GM21515 (cell line): Measurements from ENCODE around the gene MAPK10.
"Not testable (repeated sequence)": the region's sequence is repeated elsewhere in the genome, so short reads cannot be mapped to it uniquely, and the experiment has no call there.

ENCODE experiments used
- ATAC-seq: cut with Tn5 transposase; IDR thresholded peaks from one replicate; pipeline ENCODE4 v1.9.1; 2021; ENCODE audit not compliant: unreplicated experiment

Gene MAPK10

DNA sequence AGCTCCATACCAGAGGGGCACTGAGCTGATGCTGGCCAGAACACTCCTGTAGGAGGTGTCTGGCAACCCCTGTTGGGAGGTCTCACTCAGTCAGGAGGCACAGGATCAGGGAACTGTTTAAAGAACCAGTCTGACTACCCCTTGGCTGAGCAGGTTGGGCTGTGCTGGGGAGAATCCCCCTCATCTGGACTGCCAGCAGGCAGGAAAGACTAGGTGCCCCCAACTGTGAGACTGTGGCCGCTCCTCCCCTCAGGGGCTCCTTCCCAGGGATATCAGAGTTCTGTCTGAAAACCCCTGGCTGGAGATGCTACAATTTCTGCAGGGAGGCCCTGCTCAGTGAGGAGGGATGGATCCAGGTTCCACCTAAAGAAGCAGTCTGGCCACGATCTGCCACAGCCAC lies 245.3 kb downstream of the MAPK10 start:
- ATAC-seq, result no peak

DNA sequence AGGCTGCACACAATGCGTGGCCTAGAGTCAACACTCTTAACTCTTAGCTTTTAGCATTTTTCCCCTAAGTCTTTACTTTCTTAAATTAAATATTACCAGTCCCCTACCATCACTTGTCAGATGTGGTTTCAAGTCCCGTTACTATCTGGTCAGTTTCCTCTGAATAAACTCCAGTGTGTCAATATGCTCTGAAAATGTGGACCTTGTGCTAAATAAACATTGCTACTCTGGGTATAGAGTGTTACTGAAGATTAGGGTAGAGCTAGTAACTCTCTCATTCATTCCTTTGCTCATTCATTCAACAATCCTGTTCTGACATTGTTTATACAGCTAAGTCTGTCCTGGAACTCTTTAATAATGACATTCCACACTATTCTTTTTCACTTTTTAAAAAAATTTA lies 251.0 kb downstream of the MAPK10 start:
- ATAC-seq, result no peak

DNA sequence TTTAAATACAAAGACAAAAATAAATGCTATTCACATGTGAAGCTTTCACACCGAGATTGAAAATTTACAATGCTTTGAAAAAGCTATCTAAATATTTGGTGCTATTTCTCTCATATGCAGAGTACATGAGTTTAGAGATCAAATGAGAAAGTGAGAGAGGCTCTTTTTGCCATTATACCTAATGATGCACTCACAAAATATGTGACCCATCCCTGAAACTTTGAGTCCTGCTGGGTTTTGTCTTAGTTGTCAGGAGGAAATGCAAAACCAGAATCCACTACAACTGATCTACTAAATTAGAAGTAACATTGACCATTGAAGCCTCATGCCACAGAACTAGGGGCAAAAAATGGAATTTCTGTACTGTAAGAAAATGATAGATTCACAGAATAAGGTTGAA lies 251.7 kb downstream of the MAPK10 start:
- ATAC-seq, result no peak

DNA sequence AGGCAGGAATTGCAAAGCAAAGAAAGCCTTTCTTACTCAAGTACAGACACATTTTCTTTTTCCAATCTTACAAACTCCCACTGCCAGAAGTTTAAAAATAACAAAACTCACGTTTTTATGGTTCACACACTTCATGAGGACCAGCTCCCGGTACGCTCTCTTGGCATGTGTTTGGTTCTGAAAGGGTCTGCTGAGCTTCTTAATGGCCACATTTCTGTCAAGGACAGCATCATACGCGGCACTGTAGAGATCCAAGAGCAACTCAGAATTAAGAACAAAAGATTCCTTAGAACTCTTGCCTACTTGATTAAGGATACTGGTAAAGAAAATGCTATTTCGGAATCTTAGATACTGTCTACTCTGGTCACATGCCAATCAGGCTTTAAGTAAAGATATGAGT lies 252.7 kb downstream of the MAPK10 start:
- no peak for ATAC-seq

DNA sequence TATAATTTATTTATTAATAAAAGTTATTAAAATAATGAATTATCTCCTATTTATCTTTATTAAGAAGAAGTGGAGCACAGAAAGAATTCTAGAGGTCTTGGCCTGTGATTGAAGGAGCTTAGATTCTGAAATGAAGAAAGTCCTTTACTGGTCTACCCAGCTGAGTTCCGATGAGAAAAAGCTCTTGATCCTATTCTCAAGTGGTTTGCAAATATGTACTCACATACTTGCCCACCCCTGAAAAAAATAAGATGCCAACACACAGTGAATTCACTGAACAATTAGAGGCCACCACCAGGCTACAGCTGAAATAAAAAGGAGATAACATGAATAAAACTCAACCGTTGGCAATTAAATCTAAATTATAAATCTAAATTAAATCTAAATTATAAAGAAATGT lies 253.4 kb downstream of the MAPK10 start:
- no peak for ATAC-seq

DNA sequence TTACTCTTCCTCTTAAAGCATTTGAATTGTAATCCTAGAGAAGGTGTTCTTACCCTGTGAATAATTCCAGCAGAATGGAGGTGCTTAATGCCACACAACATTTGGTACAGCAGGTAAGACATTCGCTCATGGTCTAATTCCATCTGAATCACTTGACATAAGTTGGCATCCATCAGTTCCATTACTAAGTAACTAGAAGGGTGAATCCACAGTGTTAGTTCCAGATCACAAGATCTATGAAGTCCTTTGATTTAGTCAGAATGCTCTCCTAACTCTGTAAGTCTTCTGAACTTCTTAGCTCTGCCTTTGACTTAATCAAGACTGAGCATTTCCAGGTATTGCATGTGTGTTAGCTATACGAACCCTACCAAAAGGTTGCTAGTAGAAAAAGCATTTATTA lies 258.0 kb downstream of the MAPK10 start:
- no peak for ATAC-seq

DNA sequence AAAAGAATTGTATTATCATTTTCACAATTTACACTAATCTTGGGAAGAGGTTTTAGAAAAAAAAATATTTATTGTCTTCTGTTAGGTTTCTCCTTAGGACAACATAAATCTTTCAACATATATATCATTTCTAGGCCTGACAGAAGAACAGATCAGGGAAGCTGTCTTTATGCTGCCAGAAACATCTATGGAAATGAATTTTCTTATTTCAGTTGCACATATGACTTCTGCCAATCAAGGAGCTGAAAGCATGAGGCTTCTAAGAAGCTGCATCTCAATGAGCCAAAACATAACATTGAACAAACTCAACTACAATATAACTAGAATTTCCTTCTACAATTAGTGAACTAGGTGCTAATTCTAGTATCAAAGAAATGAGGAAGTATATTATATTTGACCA lies 258.4 kb downstream of the MAPK10 start:
- ATAC-seq, result no peak

DNA sequence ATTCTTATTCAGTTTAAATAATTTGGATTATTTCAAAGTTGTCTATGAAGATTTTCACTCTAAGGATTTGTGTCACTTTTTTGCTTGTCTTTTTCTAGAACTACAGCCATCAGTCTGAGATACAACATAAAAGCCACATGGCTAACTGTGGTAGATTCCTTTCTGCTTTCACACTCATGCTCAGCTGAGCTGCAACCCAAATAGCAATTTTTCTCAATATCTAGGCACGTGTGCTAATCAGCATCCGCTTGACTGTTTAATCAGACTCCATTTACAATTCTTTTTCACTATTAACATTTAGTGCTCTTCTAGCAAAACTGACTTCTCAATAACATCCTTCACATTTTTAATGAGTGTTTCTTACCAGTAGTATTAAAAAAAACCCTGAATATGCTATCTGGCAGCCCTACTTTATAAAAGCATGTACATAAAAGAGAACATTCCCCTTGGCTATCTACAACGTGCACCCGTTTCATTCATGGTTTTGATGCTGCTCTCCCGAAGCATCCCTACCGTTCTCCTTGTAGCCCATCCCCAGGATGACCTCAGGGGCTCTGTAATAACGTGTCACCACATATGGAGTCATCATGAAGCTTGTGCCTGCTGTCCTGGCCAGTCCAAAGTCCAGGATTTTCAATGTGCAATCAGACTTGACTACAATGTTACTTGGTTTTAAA lies 259.2 kb downstream of the MAPK10 start:
- no peak for ATAC-seq

DNA sequence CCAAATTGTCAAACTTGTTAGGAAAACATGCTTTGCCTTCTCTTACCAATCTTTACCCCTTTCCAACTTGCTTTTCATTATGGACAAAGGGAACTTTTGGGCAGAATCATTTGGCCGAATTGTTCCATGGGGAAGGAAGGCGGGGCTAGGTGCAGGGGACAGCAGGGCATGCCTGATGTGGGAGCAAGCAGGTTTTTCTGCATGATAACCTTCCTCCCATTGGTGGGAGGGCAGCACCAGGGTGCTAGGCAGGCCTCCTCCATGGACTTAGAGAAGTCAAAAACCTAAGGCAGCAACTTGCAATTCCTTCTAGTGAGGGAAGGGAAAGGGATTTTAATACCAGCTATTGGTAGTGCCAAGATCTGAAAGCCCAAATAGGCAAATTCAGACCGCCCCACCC lies 260.5 kb downstream of the MAPK10 start:
- ATAC-seq, result no peak

DNA sequence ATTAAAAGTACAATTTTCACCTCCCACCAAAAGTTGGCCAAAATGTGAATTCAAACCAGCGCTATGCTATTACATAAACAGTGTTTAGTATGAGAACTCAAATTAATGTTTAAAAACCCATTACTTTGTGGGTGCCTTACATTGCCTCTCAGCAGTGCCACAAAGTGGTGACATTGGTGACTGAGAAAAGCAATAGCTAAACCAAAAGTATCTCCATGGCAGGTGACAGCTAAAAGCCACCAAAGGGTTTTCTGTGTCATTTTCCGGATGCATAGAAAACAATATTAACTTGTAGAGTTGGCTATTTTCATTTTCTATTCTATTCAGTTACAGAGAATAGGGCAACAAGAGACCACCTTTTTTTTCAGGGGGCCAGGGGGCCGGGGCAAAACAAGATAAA lies 261.2 kb downstream of the MAPK10 start:
- no peak for ATAC-seq

DNA sequence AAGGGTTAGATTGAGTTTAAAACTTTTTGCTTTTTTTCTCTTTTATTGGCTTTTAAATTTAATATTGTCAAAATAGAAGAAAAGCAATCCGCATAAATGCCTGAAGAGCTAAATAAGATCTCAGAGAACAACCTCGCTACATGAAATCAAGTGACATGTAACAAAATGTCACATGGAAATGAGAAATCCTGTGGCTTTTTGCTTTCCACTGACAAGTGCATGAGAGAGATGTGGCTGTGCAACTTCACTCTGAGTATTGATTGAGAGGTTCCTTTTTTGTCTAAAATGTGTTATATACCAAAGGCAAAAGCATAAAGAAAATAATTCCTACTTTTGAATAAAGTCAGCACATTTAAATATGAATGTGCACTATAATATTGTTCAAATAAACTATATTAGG lies 263.5 kb downstream of the MAPK10 start:
- no peak for ATAC-seq

DNA sequence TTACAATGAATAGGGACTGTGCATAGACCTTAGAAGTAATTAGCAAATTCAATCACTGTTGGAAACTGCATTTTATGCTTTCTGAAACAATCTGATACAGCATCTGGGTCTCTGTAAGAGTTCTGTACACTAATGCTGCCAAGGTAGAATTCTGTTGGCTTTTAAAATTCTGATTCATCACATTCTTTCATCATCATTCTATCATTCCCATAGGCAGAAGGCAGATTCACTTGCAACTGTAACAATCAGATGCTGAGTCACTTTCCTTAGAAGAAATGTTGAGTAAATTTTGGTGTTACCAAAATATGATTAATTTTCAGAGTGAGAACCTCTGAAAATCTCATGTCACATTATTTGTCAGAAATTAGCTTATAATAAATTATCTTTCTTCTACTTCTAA lies 267.2 kb downstream of the MAPK10 start:
- no peak for ATAC-seq

DNA sequence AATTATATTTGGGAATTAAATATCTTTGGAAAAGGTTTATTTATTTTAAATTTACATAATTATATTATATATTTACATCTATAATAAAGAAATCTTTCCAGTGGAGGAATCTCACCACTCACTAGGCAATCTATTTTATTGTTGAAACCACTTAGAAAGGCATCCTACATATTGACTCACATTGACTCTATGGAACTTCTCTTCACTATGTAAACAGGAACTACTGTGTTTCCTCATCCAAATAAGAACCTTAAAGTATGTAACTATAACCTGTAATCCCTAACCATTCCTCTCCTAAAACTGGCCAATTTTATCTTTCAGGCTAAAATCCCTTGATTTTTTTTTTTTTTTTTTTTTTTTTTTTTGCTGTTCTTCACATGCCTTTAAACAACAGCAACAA lies 268.7 kb downstream of the MAPK10 start:
- no peak for ATAC-seq

DNA sequence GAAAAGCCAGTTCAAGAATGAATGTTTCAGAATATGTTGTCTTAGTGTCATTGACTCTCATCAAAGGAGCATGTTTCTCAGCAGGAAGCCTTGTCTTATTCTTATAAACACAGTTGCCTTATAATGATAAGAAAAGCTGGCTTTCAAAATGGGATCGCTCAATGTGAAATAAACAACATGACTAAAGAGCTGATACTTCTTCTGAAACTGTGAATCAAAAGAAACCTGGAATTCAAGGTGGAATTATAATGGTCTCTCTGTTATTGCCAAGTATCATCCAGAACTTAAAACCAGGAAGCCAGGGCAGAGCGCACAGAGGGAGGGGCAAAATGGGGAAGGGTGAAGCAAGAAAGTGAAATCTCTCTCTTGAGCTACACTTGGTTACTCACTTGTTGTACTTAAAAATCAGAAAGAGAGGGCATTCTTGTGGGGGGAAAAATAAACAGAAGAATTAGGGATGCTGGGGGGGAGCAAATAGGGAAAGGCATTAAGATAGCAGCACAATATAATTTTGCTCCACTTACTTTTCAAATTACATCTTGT lies 270.0 kb downstream of the MAPK10 start:
- no peak for ATAC-seq

DNA sequence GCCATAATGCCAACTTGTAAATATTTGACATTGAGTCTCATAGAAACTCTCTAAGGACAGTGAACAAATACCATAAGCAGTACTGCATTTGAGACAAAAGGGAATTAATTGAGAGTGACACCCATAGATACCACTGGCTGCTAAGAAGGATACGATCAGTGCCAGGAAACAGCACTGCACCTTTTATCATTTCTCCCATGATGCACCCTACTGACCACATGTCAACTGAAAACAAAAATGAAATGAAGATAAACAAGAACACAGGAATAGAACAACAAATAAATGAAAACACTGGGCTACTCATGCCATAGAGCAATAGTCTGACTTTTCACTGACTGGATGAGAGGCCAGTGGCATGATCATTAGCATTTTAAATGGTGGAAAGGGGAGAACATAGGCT lies 270.8 kb downstream of the MAPK10 start:
- no peak for ATAC-seq

DNA sequence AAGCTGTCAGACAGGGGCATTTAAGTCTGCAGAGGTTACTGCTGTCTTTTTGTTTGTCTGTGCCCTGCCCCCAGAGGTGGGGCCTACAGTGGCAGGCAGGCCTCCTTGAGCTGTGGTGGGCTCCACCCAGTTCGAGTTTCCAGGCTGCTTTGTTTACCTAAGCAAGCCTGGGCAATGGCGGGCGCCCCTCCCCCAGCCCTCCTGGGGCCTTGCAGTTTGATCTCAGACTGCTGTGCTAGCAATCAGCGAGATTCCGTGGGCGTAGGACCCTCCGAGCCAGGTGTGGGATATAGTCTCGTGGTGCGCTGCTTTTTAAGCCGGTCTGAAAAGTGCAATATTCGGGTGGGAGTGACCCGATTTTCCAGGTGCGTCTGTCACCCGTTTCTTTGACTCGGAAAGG lies 284.1 kb downstream of the MAPK10 start:
- not testable (repeated sequence) for ATAC-seq

DNA sequence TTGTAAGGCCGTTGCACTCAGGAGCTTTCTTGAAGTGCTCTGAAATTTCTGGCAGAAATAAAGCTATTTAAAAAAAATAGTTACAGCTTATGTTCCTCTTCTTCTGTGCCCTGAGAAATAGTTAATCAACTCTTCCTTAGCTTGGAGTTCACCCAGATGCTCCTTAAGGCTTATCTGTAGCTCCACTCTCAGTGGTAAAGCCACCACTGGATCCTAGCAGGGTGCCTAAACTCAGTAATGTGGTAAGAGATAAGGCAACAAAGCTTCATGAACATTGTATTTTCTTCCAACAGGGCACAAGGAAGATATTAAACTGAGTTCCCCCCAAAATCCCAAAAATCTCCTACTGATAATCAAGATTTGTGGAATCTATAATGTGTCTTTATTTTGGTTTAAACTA lies 299.5 kb downstream of the MAPK10 start:
- ATAC-seq, result no peak

DNA sequence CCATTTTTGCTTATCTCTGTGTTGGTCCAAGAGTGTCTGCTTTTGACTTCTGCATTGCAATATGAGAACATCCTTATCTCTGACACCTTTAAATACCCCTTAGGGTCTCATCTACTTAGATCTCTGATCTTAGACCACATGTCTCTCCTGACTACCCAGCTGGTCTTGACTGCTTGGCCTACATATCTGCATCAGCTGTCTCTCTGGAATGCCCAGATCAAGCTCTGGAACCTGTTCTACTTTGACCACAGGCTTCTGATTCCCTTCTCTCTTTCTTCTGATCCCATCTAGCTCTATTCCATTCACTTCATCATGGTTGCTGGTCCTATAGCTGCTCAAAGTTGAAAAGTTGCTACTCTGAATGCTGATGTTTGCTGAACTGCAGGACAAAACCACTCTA lies 301.2 kb downstream of the MAPK10 start:
- no peak for ATAC-seq

DNA sequence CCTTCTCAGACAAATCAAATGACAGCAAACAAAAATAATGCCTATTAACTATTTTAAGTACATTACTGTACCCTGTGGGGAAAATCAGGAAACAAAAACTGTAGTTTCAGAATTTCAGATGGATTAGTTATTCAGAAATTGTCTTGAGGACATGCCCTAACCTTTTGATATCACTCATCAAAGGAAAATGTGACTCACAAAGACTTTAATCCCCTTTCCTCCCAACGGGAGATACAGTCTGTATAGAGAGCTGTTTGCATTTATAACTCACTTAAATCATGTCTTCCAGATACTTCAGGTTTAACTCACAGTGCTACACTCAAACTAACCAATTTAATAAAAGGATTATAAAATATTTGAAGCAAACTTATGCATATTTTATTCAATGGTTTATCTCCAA lies 304.0 kb downstream of the MAPK10 start:
- no peak for ATAC-seq

DNA sequence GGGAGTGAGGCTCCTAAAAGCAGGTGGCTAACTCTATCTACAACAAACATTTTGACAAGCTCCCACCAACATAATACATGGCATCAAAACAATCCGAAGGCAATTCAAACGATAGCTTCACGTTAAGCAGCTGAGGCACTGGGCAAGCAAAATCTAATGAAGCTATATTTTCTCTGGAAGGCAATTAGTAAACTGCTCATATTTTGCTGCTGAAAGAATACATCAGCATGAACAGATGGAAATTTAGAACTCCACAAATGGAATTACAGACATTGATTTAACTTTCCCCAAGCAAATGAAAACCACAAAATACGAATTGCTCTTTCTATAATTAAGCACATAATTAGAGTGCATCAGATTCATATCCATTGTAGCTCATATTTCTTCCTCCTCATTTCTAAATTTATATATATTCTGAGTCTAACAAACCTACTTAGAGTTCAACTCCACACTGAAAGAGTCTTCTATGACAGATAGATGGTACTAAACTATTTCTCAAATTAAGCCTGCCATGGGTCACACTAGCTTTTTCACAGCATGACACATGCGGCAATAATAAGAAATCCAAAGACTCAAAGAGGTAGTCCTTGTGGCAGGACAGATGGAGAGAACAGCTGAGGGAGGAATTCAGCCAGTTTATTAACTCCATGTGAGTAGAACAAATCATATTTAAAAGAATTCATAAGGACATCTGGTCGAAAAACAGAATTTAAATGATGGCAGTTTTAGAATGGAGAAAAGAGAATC lies 305.4 kb downstream of the MAPK10 start:
- no peak for ATAC-seq

DNA sequence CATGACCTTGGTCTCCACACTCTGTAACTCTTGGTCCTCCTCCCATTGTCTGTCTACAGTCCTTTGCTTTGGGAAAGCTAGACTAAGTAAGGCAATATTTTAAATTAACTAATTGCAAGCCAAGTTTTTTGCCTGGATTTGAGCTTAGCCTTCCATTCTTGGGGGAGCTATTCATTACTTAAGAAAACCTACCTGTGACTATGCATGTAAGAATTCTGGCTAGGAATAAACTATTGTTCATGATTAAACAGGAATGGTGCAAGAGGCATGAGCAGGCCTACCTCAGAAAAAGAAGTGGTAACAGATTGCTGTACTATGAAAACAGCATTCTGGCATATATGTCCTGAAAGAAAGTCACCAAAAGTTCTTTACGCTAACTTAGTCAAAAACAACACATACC lies 309.4 kb downstream of the MAPK10 start:
- ATAC-seq, result no peak

DNA sequence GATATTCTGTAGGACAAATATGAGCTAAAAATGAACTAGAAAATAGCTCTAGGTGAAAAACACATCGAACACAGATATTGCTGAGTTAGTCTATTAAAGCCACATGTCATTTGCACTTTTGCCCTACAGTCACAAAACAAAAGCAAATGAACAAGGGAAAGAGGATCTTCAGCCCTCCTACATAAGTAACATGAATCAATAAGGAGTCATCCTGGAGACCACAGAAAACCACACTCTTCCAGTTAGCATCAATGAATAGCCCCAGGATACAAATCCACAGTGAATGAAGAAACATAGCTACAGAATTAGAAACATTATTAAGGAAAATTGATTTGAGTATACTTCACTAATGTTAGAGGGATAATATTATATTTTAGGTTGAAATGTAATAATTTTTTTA lies 311.4 kb downstream of the MAPK10 start:
- ATAC-seq, result no peak

DNA sequence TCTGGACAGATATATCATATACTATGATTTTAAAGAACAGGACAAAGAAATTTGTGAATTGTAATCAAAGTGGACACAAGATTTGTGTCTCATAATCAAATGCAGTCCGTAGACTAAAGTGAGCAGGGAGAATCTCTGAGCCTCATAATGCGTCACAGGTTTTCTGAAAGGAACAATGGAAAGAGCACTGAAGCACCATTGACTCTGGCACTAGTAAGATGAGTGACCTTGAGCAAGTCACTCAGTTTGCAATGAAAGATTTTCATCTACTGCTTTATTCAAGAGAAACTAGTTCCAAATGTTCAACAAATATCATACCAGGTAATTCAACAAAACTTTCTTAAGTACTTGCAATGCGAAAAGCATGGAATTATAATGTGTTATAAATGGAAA lies 315.3 kb downstream of the MAPK10 start:
- no peak for ATAC-seq
